ENCODE measurements around the gene GDF7. TPM values are rescaled to one million over a fixed set of nuclear protein-coding genes. Genes with fewer than 3 reads are reported as not detected.

The GDF7 gene
- polyA plus RNA-seq, 1 donor (not counting 4 experiments of a cell fraction or from before 2014, with no cell fraction given): not detected

DNA sequence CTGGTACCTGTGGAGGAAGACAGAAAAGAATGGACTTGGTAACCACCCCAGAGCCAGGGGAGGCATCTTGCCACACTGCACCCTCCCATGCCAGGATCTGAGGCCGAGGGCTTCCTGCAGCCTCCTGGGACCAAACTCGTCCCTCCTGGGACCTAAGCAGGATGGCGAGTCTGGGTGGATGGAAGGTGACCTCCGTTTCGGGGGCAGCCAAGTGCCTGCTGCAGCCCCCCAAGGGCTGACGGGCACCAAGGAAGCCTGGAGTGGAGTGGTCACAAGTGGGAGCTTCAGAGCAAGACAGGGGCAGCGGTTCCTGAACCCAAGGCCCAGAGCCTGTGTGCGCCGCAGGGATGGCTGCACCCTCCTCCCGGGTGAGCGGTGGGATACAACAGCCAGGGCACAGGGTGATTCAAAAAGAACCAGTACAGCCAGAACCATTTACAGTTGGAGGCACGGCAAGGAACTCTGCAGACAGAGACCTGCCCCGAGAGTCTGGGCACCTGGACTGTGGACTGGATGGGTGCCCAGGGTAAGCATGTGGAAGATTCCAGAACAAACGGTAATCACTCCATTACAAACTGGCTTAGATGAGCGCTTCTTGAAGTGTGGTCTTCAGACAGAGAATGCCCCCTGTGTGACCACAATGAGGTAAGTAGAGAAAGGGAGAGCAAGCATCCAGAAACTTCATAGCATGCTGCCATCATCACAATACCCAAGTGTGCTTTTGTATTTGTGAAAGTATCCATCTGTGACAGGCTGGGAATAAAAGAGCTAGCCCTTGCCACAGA, 28.1 kb upstream of the GDF7 start:
- Histone ChIP-seq H3K36me3 (ENCODE audit: control insufficient read depth in 2 of 2, extremely low read depth in 1 of 2, insufficient read depth in 2 of 2, low read length in 2 of 2) (peaks cover 10 to 35% of the 10 kb centered on the region in 2 experiments), H3K4me3 (ENCODE audit: control insufficient read depth in 2 of 3, extremely low read depth in 1 of 3, insufficient read depth in 2 of 3, low read depth in 1 of 3, low read length in 3 of 3) (no peak overlapping the region), H3K9me1 (ENCODE audit: control insufficient read depth, extremely low read depth, insufficient read depth, low read length) (no peaks in the 10 kb centered on the region), H3K79me2 (ENCODE audit: control insufficient read depth, insufficient read depth, low read length) (no peaks in the 10 kb centered on the region), H3K4me2 (ENCODE audit: control insufficient read depth, extremely low read depth, insufficient read depth, low read depth, low read length) (no peak overlapping the region), H4K20me1 (ENCODE audit: control insufficient read depth, extremely low read depth, insufficient read depth, low read length) (no peaks in the 10 kb centered on the region), H3K9me3 (ENCODE audit: control insufficient read depth, low read depth, low read length) (no peaks in the 10 kb centered on the region), H3K27me3 (ENCODE audit: control insufficient read depth, extremely low read depth, insufficient read depth, low read length) (no peaks in the 10 kb centered on the region), H2AFZ (ENCODE audit: control insufficient read depth, low read length) (no peak overlapping the region), H3K27ac (ENCODE audit: control insufficient read depth, insufficient read depth, low read length) (no peak overlapping the region), H3K9ac (ENCODE audit: control insufficient read depth, extremely low read depth, insufficient read depth, low read length) (no peak overlapping the region), H3K4me1 (ENCODE audit: control insufficient read depth, extremely low read depth, insufficient read depth, low read length) (peaks cover 20% of the 10 kb centered on the region)
- no peak for FAIRE-seq
- TF ChIP-seq EZH2 (IDR thresholded peaks at IDR 0.05; ENCODE audit: low read length) (no peak), CTCF (optimal IDR thresholded peaks at IDR 0.05 in 1 of 3, IDR thresholded peaks at IDR 0.05 in 1 of 3, conservative IDR thresholded peaks at IDR 0.05 in 1 of 3; ENCODE audit: extremely low read depth in 1 of 3, insufficient read depth in 2 of 3, low read length in 3 of 3) (no peak)
- DNase-seq (ENCODE audit: low read depth, low spot score): no peak
- dilution Hi-C loops (cut with MboI; ENCODE audit: extremely low pct_ligation_motif_present, low sequenced_read_pairs): no loop called here

DNA sequence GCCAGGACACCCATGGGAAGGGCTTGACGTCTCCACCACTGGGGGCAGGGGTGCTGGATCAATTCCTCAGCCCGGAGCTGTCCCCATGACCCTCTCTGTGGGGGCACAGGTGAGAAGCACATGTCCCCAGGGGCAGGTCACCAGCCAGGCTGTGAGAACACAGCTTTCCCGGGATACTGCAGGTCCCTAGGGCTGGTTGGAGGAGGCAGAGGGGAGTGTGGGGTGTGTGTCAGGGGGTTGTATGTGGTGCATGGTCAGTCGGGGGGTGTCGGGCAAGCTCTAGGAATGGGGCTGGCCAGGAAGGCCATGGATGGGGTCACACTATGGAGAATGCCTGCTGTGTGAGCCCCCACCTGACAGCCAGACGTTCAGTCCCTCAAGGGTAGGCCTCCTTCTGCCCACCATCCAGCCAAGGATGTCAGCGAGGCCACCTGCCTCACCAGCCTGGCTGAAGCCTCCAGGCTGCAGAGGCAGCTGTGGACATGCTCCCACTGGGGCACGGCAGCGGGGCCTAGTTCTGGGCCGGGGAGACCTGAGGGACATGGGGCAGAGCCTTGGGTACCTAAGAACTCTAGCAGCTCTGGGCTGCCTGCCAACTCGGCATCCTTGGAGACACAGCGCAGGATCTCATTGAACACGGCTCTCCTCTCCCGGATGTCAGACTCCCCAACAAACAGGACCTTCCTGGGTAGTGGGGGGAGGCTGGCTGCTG, 26.4 kb upstream of the GDF7 start:
- dilution Hi-C loops (cut with MboI; ENCODE audit: extremely low pct_ligation_motif_present, low sequenced_read_pairs): no loop called here
- H3K27ac ChIP-seq (ENCODE audit: control insufficient read depth, insufficient read depth, low read length): no peak overlapping the region

More for the DNA sequence above, 26.4 kb upstream of the GDF7 start:
- Histone ChIP-seq H3K4me1 (ENCODE audit: control insufficient read depth, extremely low read depth, insufficient read depth, low read length) (peaks cover 8% of the 10 kb centered on the region), H2AFZ (ENCODE audit: control insufficient read depth, low read length) (no peak overlapping the region), H3K9ac (ENCODE audit: control insufficient read depth, extremely low read depth, insufficient read depth, low read length) (no peak overlapping the region), H4K20me1 (ENCODE audit: control insufficient read depth, extremely low read depth, insufficient read depth, low read length) (no peaks in the 10 kb centered on the region), H3K27me3 (ENCODE audit: control insufficient read depth, extremely low read depth, insufficient read depth, low read length) (no peaks in the 10 kb centered on the region), H3K9me1 (ENCODE audit: control insufficient read depth, extremely low read depth, insufficient read depth, low read length) (no peaks in the 10 kb centered on the region), H3K9me3 (ENCODE audit: control insufficient read depth, low read depth, low read length) (no peaks in the 10 kb centered on the region), H3K4me3 (ENCODE audit: control insufficient read depth in 2 of 3, extremely low read depth in 1 of 3, insufficient read depth in 2 of 3, low read depth in 1 of 3, low read length in 3 of 3) (no peak overlapping the region), H3K36me3 (ENCODE audit: control insufficient read depth in 2 of 2, extremely low read depth in 1 of 2, insufficient read depth in 2 of 2, low read length in 2 of 2) (peaks cover 17 to 33% of the 10 kb centered on the region in 2 experiments), H3K4me2 (ENCODE audit: control insufficient read depth, extremely low read depth, insufficient read depth, low read depth, low read length) (no peak overlapping the region), H3K79me2 (ENCODE audit: control insufficient read depth, insufficient read depth, low read length) (no peaks in the 10 kb centered on the region)
- FAIRE-seq: no peak
- TF ChIP-seq CTCF (optimal IDR thresholded peaks at IDR 0.05 in 1 of 3, IDR thresholded peaks at IDR 0.05 in 1 of 3, conservative IDR thresholded peaks at IDR 0.05 in 1 of 3; ENCODE audit: extremely low read depth in 1 of 3, insufficient read depth in 2 of 3, low read length in 3 of 3): no peak
- TF ChIP-seq EZH2 (IDR thresholded peaks at IDR 0.05; ENCODE audit: low read length): no peak
- DNase-seq (ENCODE audit: low read depth, low spot score): no peak
